Neural cell (in vitro differentiated cells): ENCODE data around the gene TAF3. TPM values are rescaled to one million over a fixed set of nuclear protein-coding genes. Genes with fewer than 3 reads are reported as not detected.

ENCODE experiments used
- H2AFZ ChIP-seq: fragments of 200-600, 300-800 bp; sonication (generic), shearing (Covaris generic); 2 replicates; pipeline ENCODE4 v1.6.0; 2014; ENCODE audit warnings: low read depth, mild to moderate bottlenecking, antibody characterized with exemption, low read length, moderate library complexity
- H3F3A ChIP-seq: fragments of 200-600 bp; shearing (Covaris generic); 2 replicates; pipeline ENCODE4 v1.6.1; 2016; ENCODE audit warnings: mild to moderate bottlenecking, moderate library complexity, mixed read lengths, antibody characterized with exemption, low read length; ENCODE audit not compliant: insufficient read depth, poor library complexity, severe bottlenecking
- H3K27ac ChIP-seq: fragments of 200-600, 300-800 bp; sonication (generic), shearing (Covaris generic); 2 replicates; pipeline ENCODE4 v1.5.1; 2014; ENCODE audit warnings: mild to moderate bottlenecking, low read length, moderate library complexity
- H3K27me3 ChIP-seq: fragments of 300-800, 200-600 bp; sonication (generic), shearing (Covaris generic); 2 replicates; pipeline ENCODE4 v1.6.0; 2014; ENCODE audit warnings: mild to moderate bottlenecking, low read depth, low read length, moderate library complexity; ENCODE audit not compliant: insufficient read depth
- H3K36me3 ChIP-seq: fragments of 300-800, 200-600 bp; sonication (generic), shearing (Covaris generic); 2 replicates; pipeline ENCODE4 v1.5.1; 2014; ENCODE audit warnings: mild to moderate bottlenecking, antibody characterized with exemption, low read length, moderate library complexity; ENCODE audit not compliant: insufficient read depth
- H3K4me2 ChIP-seq: fragments of 300-800, 200-600 bp; sonication (generic), shearing (Covaris generic); 2 replicates; pipeline ENCODE4 v1.6.0; 2014; ENCODE audit warnings: mild to moderate bottlenecking, low read length
- H3K4me3 ChIP-seq: fragments of 300-800, 200-600 bp; sonication (generic), shearing (Covaris generic); 2 replicates; pipeline ENCODE4 v1.5.1; 2014; ENCODE audit warnings: mild to moderate bottlenecking, low read length, moderate library complexity
- H3K79me2 ChIP-seq: fragments of 200-600 bp; shearing (Covaris generic); replicated peaks from 2 replicates; pipeline ENCODE4 v1.6.0; 2014; ENCODE audit warnings: mild to moderate bottlenecking, low read length, moderate library complexity; ENCODE audit not compliant: insufficient read depth
- H3K9ac ChIP-seq: fragments of 300-800, 200-600 bp; sonication (generic), shearing (Covaris generic); 2 replicates; pipeline ENCODE4 v1.6.1; 2016; ENCODE audit warnings: mild to moderate bottlenecking, low read length, mixed read lengths
- H3K9me2 ChIP-seq: fragments of 200-600 bp; shearing (Covaris generic); 2 replicates; pipeline ENCODE4 v1.6.1; 2016; ENCODE audit warnings: mild to moderate bottlenecking, low read length, mixed read lengths; ENCODE audit not compliant: insufficient read depth
- H3K9me3 ChIP-seq: fragments of 200-600, 300-800 bp; sonication (generic), shearing (Covaris generic); 2 replicates; pipeline ENCODE4 v1.6.1; 2016; ENCODE audit warnings: mild to moderate bottlenecking, mixed run types, low read length, moderate library complexity, mixed read lengths
- H4K20me1 ChIP-seq: fragments of 200-600 bp; shearing (Covaris generic); 2 replicates; pipeline ENCODE4 v1.6.1; 2016; ENCODE audit warnings: mild to moderate bottlenecking, mixed run types; ENCODE audit not compliant: insufficient read depth
- MXI1 ChIP-seq: fragments of 450-650 bp; conservative IDR thresholded peaks from 2 replicates; pipeline ENCODE4 v1.6.1; 2014; ENCODE audit warnings: antibody characterized with exemption, mild to moderate bottlenecking; ENCODE audit not compliant: poor library complexity, severe bottlenecking
- POLR2AphosphoS5 ChIP-seq: IDR thresholded peaks from 2 replicates; pipeline ENCODE4 v1.6.1; 2012
- SMC3 ChIP-seq: fragments of 450-650 bp; conservative IDR thresholded peaks from 2 replicates; pipeline ENCODE4 v1.6.1; 2014; ENCODE audit warnings: antibody characterized with exemption, mild to moderate bottlenecking, moderate library complexity; ENCODE audit not compliant: poor library complexity
- TAF1 ChIP-seq: IDR thresholded peaks from 2 replicates; pipeline ENCODE4 v1.6.1; 2012; ENCODE audit warnings: low read depth
- polyA plus RNA-seq: library from polyadenylated mRNA; depleted of rRNA; stranded (reverse); fragments of >200 nt; gene quantifications from 2 replicates; pipeline ENCODE4 v1.2.3, GENCODE V29; 2014
- TF ChIP-seq, protein P1 (sequence below): fragments of 450-650 bp; IDR thresholded peaks from 2 replicates; pipeline ENCODE4 v1.5.1; 2014; ENCODE audit warnings: antibody characterized with exemption, mild to moderate bottlenecking, moderate library complexity; ENCODE audit not compliant: poor library complexity, severe bottlenecking
- TF ChIP-seq, protein P2 (sequence below): IDR thresholded peaks from 2 replicates; pipeline ENCODE4 v1.6.1; 2012; ENCODE audit warnings: borderline replicate concordance

TAF3 gene
- polyA plus RNA-seq, 1 donor from 2014 or later: 2.0 TPM

DNA sequence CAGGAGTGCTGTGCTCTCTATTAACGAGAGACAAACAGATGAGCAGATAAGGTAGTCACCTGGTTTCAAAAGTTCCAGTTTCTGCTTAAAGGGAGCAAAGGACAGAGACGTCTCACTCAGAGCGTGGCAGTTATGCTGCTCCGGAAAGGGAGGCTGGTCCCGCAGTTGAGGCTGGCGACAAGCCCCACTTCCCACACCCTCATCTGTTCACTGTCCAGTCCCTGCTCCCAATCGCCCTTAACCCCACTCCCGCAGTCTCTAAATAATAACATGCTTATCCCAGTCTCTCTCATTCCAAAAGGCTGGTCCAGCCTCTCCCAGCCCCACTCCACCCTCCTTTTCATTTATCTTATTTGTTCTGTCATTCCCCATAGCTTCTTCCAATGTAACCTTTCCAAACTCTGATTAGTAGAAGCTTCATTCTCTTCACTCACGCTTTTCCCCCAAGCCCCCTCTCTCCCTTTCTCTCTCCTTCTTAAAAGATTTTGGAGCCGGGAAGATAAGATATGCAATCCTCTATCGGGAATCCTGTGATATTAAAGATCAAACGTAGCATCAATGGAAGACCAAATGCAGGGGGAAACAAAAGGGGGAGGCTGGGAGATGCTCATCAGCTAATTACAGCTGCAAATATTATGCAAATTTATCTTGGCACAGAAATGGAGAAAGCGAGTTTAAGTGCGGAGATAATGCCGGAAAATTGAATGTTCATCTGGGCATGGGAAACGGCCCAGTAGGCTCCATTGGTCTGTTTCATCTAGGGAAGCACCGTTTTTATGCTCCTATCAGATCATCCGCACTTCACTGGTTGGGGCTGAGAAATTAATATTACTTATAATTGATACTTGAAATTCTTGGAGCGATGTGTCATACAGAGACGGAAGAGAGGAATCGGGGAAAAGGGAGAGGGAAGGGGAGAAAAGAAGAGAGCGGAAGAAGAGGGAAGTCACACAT is 219.9 kb downstream of the TAF3 start:
- Histone ChIP-seq H3K27me3 (peaks cover 99% of the 10 kb centered on the region), H3K9ac (no peak overlapping the region), H2AFZ (no peak overlapping the region), H3K9me2 (no peaks in the 10 kb centered on the region), H3K27ac (no peak overlapping the region), H3K36me3 (no peaks in the 10 kb centered on the region), H4K20me1 (no peaks in the 10 kb centered on the region), H3K79me2 (no peaks in the 10 kb centered on the region), H3K4me3 (no peak overlapping the region), H3F3A (no peaks in the 10 kb centered on the region), H3K4me2 (no peak overlapping the region), H3K9me3 (no peaks in the 10 kb centered on the region)
- peak; percentile 24 for TF ChIP-seq POLR2AphosphoS5
- no peak for TF ChIP-seq SMC3

DNA sequence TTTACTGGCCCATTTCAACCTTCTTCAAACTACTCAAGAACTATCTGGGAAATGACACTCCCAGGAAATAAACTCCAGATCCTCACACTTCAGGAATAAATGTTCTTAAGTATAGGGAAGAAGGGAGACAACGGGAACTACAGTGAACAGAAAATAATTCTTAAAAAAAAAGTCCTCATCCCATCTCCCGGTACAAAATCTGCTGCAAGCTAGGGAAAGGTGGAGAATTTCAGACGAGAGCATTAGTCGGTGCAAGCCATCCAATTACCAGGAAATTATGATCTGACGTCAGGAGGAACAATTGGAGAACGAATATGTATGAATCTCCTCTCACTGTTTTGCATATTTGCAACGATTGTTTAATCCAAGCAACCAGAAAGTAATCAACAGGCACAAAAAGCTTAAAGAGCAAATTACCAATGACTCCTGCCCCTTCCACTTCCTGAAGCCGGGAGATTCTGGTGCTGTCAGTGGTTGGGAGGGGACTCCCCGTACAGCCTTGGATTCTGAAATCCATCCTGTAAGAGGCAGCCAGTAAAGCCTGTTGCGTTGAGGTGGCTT is 221.1 kb downstream of the TAF3 start:
- H4K20me1 ChIP-seq: no peaks in the 10 kb centered on the region
- H3K27ac ChIP-seq: no peak overlapping the region
- H3K9ac ChIP-seq: no peak overlapping the region
- no peak overlapping the region for H3K4me3 ChIP-seq
- H3K79me2 ChIP-seq: no peaks in the 10 kb centered on the region
- H3K4me2 ChIP-seq: no peak overlapping the region
- no peak overlapping the region for H2AFZ ChIP-seq
- no peaks in the 10 kb centered on the region for H3K9me3 ChIP-seq
- H3F3A ChIP-seq: no peaks in the 10 kb centered on the region
- H3K9me2 ChIP-seq: no peaks in the 10 kb centered on the region
- H3K36me3 ChIP-seq: no peaks in the 10 kb centered on the region
- TF ChIP-seq POLR2AphosphoS5: peak; percentile 69
- TF ChIP-seq MXI1: no peak
- TF ChIP-seq, protein P1, sequence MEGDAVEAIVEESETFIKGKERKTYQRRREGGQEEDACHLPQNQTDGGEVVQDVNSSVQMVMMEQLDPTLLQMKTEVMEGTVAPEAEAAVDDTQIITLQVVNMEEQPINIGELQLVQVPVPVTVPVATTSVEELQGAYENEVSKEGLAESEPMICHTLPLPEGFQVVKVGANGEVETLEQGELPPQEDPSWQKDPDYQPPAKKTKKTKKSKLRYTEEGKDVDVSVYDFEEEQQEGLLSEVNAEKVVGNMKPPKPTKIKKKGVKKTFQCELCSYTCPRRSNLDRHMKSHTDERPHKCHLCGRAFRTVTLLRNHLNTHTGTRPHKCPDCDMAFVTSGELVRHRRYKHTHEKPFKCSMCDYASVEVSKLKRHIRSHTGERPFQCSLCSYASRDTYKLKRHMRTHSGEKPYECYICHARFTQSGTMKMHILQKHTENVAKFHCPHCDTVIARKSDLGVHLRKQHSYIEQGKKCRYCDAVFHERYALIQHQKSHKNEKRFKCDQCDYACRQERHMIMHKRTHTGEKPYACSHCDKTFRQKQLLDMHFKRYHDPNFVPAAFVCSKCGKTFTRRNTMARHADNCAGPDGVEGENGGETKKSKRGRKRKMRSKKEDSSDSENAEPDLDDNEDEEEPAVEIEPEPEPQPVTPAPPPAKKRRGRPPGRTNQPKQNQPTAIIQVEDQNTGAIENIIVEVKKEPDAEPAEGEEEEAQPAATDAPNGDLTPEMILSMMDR: no peak
- H3K27me3 ChIP-seq: peaks cover 99% of the 10 kb centered on the region

DNA sequence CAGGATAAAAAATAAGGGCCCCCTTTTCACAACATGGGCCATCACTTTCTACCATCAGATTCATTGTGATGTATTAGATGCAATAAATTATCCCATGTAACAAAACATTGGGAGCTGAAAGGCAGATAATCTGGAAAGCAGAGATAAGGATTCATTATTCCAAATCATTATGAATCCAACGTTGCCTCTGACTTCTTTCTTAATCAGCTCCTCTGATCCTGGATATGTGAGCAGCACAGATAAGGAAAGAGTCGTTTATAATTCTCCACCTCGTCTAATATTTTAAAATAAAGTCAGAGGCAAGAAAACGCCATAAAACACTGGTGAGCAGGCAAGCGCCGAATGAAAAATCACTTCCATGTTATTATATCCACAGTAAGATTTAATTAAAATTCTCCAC is 222.3 kb downstream of the TAF3 start:
- Histone ChIP-seq H3K4me2 (no peak overlapping the region), H2AFZ (no peak overlapping the region), H3K9me3 (no peaks in the 10 kb centered on the region), H3F3A (no peaks in the 10 kb centered on the region), H3K9ac (no peak overlapping the region), H3K36me3 (no peaks in the 10 kb centered on the region), H3K27me3 (peaks cover 99% of the 10 kb centered on the region), H3K27ac (no peak overlapping the region), H4K20me1 (no peaks in the 10 kb centered on the region), H3K9me2 (no peaks in the 10 kb centered on the region), H3K79me2 (no peaks in the 10 kb centered on the region), H3K4me3 (no peak overlapping the region)
- no peak for TF ChIP-seq SMC3
- TF ChIP-seq, protein P1: no peak
- TF ChIP-seq, protein P2, sequence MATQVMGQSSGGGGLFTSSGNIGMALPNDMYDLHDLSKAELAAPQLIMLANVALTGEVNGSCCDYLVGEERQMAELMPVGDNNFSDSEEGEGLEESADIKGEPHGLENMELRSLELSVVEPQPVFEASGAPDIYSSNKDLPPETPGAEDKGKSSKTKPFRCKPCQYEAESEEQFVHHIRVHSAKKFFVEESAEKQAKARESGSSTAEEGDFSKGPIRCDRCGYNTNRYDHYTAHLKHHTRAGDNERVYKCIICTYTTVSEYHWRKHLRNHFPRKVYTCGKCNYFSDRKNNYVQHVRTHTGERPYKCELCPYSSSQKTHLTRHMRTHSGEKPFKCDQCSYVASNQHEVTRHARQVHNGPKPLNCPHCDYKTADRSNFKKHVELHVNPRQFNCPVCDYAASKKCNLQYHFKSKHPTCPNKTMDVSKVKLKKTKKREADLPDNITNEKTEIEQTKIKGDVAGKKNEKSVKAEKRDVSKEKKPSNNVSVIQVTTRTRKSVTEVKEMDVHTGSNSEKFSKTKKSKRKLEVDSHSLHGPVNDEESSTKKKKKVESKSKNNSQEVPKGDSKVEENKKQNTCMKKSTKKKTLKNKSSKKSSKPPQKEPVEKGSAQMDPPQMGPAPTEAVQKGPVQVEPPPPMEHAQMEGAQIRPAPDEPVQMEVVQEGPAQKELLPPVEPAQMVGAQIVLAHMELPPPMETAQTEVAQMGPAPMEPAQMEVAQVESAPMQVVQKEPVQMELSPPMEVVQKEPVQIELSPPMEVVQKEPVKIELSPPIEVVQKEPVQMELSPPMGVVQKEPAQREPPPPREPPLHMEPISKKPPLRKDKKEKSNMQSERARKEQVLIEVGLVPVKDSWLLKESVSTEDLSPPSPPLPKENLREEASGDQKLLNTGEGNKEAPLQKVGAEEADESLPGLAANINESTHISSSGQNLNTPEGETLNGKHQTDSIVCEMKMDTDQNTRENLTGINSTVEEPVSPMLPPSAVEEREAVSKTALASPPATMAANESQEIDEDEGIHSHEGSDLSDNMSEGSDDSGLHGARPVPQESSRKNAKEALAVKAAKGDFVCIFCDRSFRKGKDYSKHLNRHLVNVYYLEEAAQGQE: no peak
- no peak for TF ChIP-seq MXI1
- no peak for TF ChIP-seq TAF1
